Transverse colon (tissue), 4 donors: ENCODE data around the gene PRRT4. TPM values are rescaled to one million over a fixed set of nuclear protein-coding genes. Genes with fewer than 3 reads are reported as not detected.

ENCODE experiments used
- DNase-seq: peaks from one replicate; pipeline ENCODE4 v3.0.0-alpha.2; 2019
- H3K27ac ChIP-seq, 4 donors: fragments of 200-600 bp; sonication (generic); 2 replicates each; pipeline ENCODE4 v1.5.1; 2016 to 2018; ENCODE audit warnings: inconsistent platforms in 4 of 4
- H3K27me3 ChIP-seq: fragments of 200-600 bp; sonication (generic); 2 replicates; pipeline ENCODE4 v1.5.1; 2017; ENCODE audit warnings: inconsistent platforms
- H3K36me3 ChIP-seq, 4 donors: fragments of 200-600 bp; sonication (generic); 2 replicates each; pipeline ENCODE4 v1.5.1; 2017 to 2019; ENCODE audit warnings: inconsistent platforms in 4 of 4
- H3K4me1 ChIP-seq, 4 donors: fragments of 200-600 bp; sonication (generic); 2 replicates each; pipeline ENCODE4 v1.5.1; 2017 to 2020; ENCODE audit warnings: inconsistent platforms in 4 of 4
- H3K4me3 ChIP-seq, 4 donors: fragments of 200-600 bp; sonication (generic); 1 replicate in 1 of 4; 2 replicates in 3 of 4; pipeline versions ENCODE4 v1.5.1 to v1.6.1; 2017 to 2019; ENCODE audit warnings: inconsistent platforms in 4 of 4
- H3K9me3 ChIP-seq, 2 donors: fragments of 200-600 bp; sonication (generic); 2 replicates each; pipeline ENCODE4 v1.5.1; 2017 to 2019; ENCODE audit warnings: inconsistent platforms in 2 of 2
- CTCF ChIP-seq, 5 experiments: fragments of 200-600 bp in 3 of 5; fragments of 450-650 bp in 2 of 5; sonication (generic) in 3 of 5; IDR thresholded peaks; 1 replicate in 2 of 5; 2 replicates in 3 of 5; pipeline ENCODE4 v1.5.1; 2016 to 2017; ENCODE audit warnings: antibody characterized with exemption in 5 of 5, inconsistent platforms in 3 of 5, mild to moderate bottlenecking in 2 of 5, moderate library complexity in 1 of 5
- EP300 ChIP-seq: sonication (generic); formaldehyde crosslinking; IDR thresholded peaks from one replicate; pipeline ENCODE4 v1.6.1; 2017; ENCODE audit warnings: antibody characterized with exemption, low read depth
- POLR2A ChIP-seq: fragments of 450-650 bp; IDR thresholded peaks from one replicate; pipeline ENCODE4 v1.6.1; 2016; ENCODE audit warnings: antibody characterized with exemption, mild to moderate bottlenecking, moderate library complexity
- POLR2AphosphoS5 ChIP-seq, 3 donors: sonication (generic); formaldehyde crosslinking; IDR thresholded peaks; one replicate each; pipeline ENCODE4 v1.6.1; 2016; ENCODE audit warnings: antibody characterized with exemption in 3 of 3
- WGBS, 2 donors: methylation state at CpG; one replicate each; pipeline ENCODE4 v1.1.5; 2018; ENCODE audit warnings: low coverage in 1 of 2; 5-methylcytosine and 5-hydroxymethylcytosine counted together
- in situ Hi-C, 4 donors: fragments of 200-750 bp; cut with MboI; loops; one replicate each; pipeline versions ENCODE4 v1.15.0 to v1.15.1; 2017; ENCODE audit warnings: low sequenced_read_pairs in 3 of 4, low pct_ligation_motif_present in 1 of 4, low pct_unique_long_range_greater_than_20kb in 1 of 4
- intact Hi-C: fragments of 100-400 bp; cut with DNase I; formaldehyde crosslinking; loops from one replicate; pipeline ENCODE4 v1.15.1; 2023; ENCODE audit warnings: low total_unique reads
- total RNA-seq, 4 donors: library from RNA; depleted of rRNA; stranded (reverse); fragments of >200 nt; gene quantifications; one replicate each; pipeline ENCODE4 v1.1.0, GENCODE V29; 2016

PRRT4 gene
- total RNA-seq, 4 donors from 2014 or later = 0.16 to 0.41 TPM; not detected in 2

GRCh38 chr7:128407751-128408708 is 46.5 kb upstream of the PRRT4 start:
- Histone ChIP-seq H3K27ac (peak overlapping the region; percentile 86 to 94 (median 90)), H3K27me3 (no peaks in the 10 kb centered on the region), H3K4me1 (peaks cover 20 to 58% (median 44%) of the 10 kb centered on the region in 4 donors), H3K9me3 (no peaks in the 10 kb centered on the region), H3K36me3 (no peaks in the 10 kb centered on the region), H3K4me3 (peak overlapping the region in 1 of 4 donors; percentile 73)
- intact Hi-C loops = no loop called here
- no peak for DNase-seq
- in situ Hi-C loops = no loop called here
- TF ChIP-seq POLR2A (no peak), EP300 (no peak), POLR2AphosphoS5 (IDR thresholded peaks at IDR 0.05) (no peak), CTCF (IDR thresholded peaks at IDR 0.05) (no peak)
- 49 to 65% methylated on average over 2 to 11 of the region's 11 CpGs for WGBS, 2 donors

GRCh38 chr7:128407233-128407589 is 45.7 kb upstream of the PRRT4 start:
- DNase-seq = no peak
- no peaks in the 10 kb centered on the region for H3K9me3 ChIP-seq
- intact Hi-C loops (no loop called here), in situ Hi-C loops (no loop called here)
- no peaks in the 10 kb centered on the region for H3K27me3 ChIP-seq
- peak overlapping the region; percentile 86 to 94 (median 90) for H3K27ac ChIP-seq
- 79% methylated on average over 4 of the region's 7 CpGs; no CpG with 5 or more reads in 1 of the 2 donors for WGBS, 2 donors
- no peaks in the 10 kb centered on the region for H3K36me3 ChIP-seq
- no peak for TF ChIP-seq POLR2A
- no peak for TF ChIP-seq EP300
- TF ChIP-seq CTCF (IDR thresholded peaks at IDR 0.05) = no peak
- no peak for TF ChIP-seq POLR2AphosphoS5 (IDR thresholded peaks at IDR 0.05)
- H3K4me1 ChIP-seq = peaks cover 20 to 58% (median 44%) of the 10 kb centered on the region in 4 donors
- no peak overlapping the region for H3K4me3 ChIP-seq

- peak overlapping the region; percentile 86 to 94 (median 90) for H3K27ac ChIP-seq
- intact Hi-C loops = no loop called here
- DNase-seq = no peak
- peak overlapping the region in 3 of 4 donors; percentile 37 to 83 (median 66) for H3K4me3 ChIP-seq
- no peak for TF ChIP-seq POLR2AphosphoS5 (IDR thresholded peaks at IDR 0.05)
- no peak for TF ChIP-seq CTCF (IDR thresholded peaks at IDR 0.05)
- H3K27me3 ChIP-seq = no peaks in the 10 kb centered on the region
- H3K9me3 ChIP-seq = no peaks in the 10 kb centered on the region
- H3K4me1 ChIP-seq = peaks cover 20 to 58% (median 44%) of the 10 kb centered on the region in 4 donors
- in situ Hi-C loops = no loop called here
- no peaks in the 10 kb centered on the region for H3K36me3 ChIP-seq
- 41 to 87% methylated on average over 6 to 17 of the region's 17 CpGs for WGBS, 2 donors
Measured at GRCh38 chr7:128406314-128407232, 45.1 kb upstream of the PRRT4 start.
